GM21390 (cell line): ENCODE data around the gene PODN.

Experiments
- ATAC-seq: cut with Tn5 transposase; IDR thresholded peaks from one replicate; pipeline ENCODE4 v1.9.1; 2021; ENCODE audit not compliant: unreplicated experiment

PODN gene

GRCh38 chr1:53074313-53075154, 12.5 kb downstream of the PODN start:
- no peak for ATAC-seq

DNA sequence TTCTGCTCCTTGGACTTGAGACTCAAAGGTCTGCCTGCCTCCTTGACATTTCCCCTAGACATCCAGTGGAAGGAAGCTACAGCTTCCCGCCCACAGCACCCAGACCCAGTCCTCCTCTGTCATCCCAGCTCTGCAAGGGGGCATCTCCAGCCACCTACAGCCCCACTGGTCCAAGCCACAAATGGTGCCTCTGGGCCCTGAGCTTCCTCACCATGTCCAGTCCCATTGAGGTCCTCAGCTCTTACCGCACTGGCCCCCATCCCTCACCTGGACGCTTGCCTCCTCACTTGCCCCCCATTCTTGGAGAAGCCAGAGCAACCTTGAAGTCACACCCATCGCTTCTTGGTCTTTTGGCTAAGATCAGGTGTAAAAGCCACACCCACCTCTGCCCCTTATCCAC, 13.2 kb downstream of the PODN start:
- ATAC-seq = no peak

DNA sequence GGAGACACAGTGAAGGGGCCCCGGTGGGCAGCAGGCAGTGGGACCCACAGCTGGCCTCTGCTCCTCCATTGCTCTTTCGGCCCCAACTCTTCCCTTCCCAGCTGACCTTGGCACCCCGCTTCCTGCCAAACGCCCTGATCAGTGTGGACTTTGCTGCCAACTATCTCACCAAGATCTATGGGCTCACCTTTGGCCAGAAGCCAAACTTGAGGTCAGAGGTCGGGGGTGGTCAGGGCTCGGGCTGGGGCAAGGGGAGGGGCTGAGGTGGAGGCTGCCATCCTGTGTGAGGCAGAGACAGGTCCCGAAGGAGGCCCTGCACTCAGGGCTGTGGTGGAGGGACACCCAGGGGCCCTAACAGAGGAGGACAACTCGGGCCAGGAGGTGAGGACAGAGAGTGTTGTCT, 13.7 kb downstream of the PODN start:
- ATAC-seq = no peak

DNA sequence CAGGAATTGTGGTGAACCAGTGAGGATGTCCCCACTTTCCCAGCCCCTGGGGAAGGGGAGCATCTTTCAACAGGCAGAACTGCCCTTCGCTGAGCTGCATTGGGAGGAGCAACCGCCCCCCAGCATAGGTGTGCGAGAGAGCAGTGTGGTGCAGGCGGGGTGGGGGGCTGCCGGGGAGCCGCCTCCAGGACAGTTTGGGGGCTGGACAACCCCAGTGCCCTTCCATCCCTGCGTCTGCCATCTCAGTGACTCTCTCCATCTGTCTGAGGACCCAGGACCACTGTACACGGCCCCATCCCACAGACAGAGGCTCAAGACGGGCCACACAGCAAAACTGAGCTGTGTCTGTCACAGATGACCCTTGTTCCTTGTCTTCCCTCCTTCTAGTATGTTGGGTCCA, 14.2 kb downstream of the PODN start:
- no peak for ATAC-seq

- no peak for ATAC-seq
Observed at GRCh38 chr1:53076721-53077598, 14.9 kb downstream of the PODN start.

- no peak for ATAC-seq
Observed at GRCh38 chr1:53077599-53077965, 15.6 kb downstream of the PODN start.

- no peak for ATAC-seq
Observed at GRCh38 chr1:53078333-53079101, 16.5 kb downstream of the PODN start.

DNA sequence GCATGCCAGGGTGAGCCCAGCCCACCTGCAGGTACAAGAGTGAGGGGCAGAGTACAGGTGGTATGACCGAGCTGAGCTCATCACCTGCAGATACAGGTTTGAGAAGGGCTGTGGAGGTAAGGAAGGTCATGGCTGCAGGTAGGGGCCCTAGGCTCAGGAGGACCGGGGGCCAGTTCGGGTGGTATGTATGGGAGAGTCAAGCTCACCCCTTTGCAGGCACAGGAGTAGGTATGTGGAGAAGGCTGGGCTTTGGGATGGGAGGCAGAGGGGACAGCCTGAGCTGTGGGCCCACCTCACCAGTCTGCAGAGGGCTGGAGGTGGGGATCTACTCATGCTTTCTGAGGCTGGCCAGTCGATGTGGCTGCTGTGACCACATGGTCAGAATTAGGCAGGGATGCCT, 17.2 kb downstream of the PODN start:
- no peak for ATAC-seq

DNA sequence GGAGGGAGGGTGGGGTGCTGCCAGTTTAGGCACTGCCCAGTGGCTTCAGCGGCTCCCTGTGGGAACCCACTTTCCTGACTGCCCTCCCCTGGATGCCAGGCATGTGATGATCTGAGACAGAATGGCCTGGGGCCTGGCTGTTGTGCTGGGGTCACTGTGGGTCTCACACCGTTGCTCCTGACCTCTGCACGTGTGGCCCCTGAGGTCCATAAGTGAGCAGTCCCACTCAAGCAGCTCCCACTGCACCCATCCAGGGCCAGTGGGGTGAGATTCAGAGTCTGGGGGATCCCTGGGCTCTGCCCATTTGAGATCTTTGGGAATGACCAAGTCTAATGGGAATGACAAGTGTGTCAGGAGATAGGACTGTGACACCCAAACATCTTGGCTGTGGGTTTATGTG, 18.0 kb downstream of the PODN start:
- ATAC-seq = no peak

- ATAC-seq = no peak
Observed at GRCh38 chr1:53080769-53081168, 18.8 kb downstream of the PODN start.

DNA sequence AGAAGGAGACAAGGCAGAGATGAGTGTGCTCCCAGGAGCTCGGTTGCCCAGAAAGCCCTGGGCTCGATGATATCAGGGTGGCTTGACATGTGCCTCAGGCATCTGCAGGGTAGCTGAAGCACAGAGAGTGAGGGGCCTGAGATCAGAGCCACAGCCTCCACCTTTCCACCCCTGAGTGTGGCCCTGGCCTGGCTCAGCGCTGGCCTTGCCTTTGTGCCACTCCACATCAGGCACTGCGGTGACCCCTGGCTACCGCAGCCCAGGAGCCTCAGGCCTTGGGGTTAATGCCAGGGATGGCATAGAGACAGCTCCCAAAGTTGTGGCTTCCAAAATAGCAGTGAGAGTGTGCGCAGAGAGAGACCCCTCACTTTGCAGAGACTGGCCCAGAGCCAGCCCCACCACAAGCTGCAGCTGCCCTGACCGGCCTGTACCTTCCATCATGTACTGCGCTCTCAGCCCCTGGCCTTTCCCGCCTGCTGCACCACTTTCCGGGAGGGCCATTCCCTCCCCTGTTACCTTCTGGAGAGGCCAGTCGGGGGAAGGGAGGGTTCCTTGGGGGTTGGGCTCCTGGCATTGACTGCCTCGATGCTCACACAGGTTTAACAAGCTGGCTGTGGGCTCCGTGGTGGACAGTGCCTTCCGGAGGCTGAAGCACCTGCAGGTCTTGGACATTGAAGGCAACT, 19.5 kb downstream of the PODN start:
- no peak for ATAC-seq

DNA sequence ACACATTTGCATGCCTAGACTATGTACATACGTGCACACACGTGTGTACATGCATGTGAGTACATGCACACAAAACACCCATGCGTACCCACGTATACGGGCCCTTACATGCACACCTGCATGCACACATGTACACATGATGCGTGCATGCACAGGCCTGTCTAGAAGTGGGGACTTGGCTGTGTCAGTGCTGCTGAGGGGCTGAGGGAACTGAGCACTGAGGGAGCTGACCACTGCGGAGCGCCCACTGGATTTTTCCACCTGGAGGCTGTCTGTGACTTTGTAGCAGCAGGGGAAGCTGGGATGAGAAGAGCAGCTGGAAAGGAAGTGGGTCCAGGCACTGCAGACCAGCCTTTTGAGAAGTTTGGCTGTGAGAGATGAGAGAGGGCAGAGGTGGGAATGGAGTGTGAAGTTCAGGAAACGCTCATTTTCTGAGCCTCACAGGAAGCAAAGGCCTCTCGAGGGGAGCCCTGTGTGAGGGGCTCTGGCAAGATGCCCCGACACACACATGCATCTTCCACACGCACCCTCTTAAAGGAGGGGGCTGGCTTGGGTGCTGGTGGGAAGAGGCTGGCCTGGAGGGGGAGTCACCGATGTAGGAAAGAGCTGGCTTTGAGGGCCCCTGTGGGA, 20.9 kb downstream of the PODN start:
- ATAC-seq = no peak

GRCh38 chr1:53083636-53084588, 21.9 kb downstream of the PODN start:
- no peak for ATAC-seq

DNA sequence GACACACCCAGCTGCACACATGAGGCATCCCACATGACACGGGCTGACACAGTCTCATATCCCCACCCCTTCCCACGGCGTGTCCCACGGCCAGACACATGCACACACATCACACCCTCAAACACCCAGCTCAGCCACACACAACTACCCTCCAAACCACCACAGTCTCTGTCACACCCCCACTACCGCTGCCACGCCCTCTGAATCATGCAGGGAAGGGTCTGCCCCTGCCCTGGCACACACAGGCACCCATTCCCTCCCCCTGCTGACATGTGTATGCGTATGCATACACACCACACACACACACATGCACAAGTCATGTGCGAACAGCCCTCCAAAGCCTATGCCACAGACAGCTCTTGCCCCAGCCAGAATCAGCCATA, 22.6 kb downstream of the PODN start:
- ATAC-seq = no peak

DNA sequence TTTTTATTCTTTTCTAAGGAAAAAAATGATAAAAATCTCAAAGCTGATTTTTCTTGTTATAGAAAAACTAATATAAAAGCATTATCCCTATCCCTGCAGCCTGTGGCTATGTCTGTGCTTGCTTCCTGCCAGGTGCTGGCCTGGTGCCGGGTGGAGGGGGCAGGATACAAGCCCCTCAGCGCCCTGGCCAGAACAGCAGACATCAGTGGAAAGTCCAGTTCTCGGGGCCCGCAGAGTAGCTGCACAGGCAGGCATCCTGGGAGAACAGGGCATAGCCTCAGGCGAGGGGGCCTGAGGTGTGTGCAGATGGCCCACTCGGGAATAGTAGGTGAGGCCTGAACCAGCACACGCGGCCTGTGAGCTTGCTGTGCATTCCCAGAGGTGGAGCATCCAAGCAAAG, 23.4 kb downstream of the PODN start:
- ATAC-seq = no peak

GRCh38 chr1:53086491-53087070, 24.6 kb downstream of the PODN start:
- no peak for ATAC-seq

DNA sequence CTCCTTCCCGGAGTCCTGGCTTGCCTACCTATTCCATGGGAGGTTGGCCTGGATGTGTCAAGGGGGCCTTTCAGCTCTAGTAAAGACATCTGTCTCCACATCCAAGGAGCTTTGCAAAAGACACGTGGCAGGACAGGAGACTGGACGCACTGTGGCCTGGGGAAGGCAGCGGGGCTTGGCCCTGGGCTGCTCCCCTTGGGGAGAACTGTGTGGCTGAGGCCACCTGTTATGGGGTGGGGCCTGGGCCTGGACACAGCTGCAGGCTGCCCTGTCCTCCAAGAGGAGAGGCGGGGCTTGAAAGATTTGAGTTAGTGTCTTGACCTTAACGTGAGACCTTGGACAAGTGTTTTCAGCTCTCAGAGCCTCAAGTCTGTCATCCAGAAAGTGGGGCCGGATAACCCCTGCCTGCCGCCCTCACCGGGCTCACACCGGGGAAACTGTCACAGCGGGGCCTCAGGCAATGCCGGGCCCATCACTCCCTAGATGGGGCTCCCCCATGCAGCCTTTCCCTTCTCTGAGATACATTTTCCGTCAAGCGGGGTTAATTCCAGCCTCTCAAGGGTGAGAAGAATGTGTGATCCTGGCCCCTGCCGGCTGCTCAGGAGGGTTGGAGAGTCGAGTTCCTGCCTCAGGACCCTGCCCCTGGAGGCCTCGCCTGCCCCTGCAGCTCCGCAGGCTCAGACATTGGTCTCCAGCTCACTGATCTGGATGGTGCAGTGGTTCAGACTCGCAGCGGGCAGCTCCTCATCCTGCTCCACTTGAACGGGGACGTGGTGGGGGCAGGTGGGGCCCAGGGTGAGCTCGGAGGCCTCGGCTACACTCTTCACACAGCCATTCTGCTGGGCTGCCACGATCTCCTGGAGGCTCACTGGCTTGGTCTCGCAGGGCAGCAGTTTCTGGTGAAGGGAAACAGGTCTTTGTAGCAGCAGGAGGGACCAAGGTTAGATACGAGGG, 25.6 kb downstream of the PODN start:
- ATAC-seq = no peak
